ENCODE measurements around the gene DSCAM.
"Not testable (repeated sequence)": the region's sequence is repeated elsewhere in the genome, so short reads cannot be mapped to it uniquely, and the experiment has no call there.

DSCAM gene, protein sequence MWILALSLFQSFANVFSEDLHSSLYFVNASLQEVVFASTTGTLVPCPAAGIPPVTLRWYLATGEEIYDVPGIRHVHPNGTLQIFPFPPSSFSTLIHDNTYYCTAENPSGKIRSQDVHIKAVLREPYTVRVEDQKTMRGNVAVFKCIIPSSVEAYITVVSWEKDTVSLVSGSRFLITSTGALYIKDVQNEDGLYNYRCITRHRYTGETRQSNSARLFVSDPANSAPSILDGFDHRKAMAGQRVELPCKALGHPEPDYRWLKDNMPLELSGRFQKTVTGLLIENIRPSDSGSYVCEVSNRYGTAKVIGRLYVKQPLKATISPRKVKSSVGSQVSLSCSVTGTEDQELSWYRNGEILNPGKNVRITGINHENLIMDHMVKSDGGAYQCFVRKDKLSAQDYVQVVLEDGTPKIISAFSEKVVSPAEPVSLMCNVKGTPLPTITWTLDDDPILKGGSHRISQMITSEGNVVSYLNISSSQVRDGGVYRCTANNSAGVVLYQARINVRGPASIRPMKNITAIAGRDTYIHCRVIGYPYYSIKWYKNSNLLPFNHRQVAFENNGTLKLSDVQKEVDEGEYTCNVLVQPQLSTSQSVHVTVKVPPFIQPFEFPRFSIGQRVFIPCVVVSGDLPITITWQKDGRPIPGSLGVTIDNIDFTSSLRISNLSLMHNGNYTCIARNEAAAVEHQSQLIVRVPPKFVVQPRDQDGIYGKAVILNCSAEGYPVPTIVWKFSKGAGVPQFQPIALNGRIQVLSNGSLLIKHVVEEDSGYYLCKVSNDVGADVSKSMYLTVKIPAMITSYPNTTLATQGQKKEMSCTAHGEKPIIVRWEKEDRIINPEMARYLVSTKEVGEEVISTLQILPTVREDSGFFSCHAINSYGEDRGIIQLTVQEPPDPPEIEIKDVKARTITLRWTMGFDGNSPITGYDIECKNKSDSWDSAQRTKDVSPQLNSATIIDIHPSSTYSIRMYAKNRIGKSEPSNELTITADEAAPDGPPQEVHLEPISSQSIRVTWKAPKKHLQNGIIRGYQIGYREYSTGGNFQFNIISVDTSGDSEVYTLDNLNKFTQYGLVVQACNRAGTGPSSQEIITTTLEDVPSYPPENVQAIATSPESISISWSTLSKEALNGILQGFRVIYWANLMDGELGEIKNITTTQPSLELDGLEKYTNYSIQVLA (N-terminal part only)

DNA sequence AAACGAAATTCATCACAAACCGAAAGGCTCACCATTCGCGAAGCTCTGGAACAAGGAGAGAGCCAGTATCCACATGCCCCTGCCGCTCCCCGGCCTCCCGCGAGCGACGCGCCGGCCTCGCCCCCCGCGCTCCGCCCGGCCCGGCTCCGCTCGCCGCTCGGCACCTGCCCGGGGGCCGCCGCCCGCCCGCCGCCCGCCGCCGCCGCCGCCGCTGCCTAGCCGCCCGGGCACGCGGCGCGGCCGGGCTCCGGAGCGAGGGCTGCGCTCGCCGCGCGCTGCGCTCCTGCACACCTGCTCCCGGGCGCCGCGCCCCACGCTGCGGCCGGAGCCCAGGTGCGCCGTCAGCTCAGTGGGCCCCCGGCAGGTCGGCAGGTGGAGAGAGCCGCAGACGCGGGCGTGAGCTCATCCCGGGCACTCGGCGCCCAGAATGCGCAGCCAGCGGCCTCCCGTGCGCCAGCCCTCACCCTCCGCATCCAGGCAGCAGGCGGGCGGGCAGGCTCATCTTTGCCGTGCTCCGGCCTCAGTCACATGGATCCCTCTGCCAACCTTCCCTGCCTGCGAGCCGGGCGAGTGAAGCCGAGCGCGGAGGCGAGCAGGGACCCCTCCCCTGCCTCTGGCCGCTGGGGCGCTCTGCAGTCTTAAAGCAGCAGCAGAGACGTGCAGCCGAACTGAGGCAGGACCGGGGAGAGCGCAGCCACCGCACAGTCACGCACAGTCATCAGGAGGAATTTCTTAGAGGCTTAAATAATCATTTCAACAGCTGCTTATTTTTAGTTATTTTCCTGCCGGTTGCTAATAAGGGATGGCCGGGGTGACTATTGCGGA, at the start of gene DSCAM:
DSCAM (minus strand) TSS at position 572 of the 825 bp plus-strand sequence; CDS start at position 75, 497 bp downstream.
- DNase-seq (ENCODE audit: low spot score), result no peak

DNA sequence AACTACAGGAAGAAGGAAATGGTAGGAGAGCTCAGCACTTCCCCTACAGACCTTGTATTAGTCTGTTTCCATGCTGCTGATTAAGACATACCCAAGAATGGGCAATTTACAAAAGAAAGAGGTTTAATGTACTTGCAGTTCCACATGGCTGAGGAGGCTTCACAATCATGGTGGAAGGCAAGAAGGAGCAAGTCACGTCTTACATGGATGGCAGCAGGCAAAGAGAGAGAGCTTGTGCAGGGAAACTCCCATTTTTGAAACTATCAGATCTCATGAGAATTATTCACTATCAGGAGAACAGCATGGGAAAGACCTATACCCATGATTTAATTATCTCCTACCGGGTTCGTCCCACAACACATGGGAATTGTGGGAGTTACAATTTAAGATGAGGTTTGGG, 48.7 kb upstream of the DSCAM start:
- not testable (repeated sequence) for DNase-seq (ENCODE audit: low spot score)

DNA sequence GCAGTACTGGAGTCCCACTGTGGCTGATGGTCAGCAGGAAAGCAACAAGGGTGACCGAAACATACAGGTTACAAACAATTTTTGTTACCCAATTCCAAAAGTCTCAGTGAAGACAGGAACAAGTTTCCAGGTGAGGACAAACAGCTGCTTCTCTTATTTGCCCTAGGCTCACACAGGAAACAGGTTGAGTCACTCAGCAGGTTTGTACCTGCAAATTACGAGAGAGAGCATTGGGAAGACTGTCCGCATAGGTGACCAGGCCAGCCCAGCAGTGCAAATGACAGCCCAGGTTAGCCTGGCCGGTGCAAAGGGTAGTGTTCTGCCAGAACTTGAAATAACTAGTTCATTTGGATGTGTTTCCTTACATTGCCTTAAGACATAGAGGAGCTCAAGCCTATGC, 40.0 kb upstream of the DSCAM start:
- DNase-seq (ENCODE audit: low spot score), result no peak

DNA sequence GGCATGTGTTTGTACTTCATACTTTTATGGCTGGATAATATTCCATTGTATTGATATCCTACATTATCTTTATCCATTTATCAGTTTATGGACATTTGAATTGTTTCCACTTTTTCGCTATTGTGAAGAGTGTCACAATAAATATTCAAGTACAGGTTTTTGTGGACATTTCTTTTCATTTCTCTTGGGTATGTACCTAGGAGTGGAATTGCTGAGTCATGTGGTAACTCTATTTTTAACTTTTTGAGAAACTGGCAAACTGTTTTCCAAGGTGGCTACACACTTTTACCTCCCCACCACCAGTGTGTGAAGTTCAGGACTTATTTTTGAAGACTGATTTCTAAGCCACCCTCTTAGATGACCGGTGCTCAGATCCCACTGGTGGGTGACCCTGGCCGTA, 39.0 kb upstream of the DSCAM start:
- no peak for DNase-seq (ENCODE audit: low spot score)

DNA sequence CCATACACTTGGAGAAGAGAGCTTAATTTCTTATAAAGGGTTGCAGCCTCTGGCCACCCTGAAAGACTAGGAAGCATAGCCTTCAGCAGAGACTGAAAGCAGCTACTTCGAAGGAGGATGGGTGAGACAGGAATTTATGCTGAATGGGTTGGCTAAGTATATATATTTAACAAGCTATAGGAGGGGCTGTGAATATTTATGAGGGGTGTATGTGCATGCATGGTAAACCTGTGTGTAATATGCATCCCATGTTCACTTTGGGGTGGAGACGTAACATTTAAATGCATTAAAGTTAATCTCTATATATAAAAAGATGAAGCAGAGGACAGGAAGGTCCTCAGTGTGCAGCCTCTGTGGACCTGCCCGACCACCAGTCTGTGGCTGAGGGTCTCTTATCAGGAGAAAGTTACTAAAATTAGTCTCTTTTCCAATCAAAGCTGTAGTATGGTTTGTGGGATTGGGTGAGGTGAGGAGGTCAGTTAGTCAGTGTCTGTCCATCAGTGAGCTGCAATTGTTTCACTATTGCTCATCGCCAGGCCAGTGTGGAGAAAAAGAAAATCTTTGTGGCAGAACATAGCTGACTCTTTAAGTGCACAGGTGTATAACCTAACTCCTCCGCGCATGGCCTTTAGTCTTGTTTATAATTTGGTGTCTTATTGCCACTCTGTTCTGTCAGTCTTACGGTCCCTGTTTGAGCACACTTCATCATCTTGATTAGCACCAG, 35.4 kb upstream of the DSCAM start:
- no peak for DNase-seq (ENCODE audit: low spot score)

DNA sequence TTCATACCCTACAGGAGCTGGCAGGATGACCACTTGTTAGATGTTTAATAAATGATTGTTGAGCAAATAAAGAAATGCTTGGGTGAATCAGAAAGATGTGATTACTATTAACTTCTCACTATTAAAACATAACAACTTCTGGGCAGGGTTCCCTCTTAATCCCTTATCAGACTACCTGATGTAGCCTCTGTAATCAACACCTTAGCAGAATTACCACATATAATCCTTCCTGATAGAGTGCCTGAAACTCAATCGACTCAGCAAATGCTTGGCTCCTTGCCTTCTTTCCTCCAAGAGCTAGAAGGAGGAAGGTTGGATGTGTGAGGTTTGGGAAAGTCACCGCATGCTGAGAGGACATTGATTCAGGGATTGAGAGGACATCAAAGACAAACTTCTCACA, 34.8 kb upstream of the DSCAM start:
- no peak for DNase-seq (ENCODE audit: low spot score)

DNA sequence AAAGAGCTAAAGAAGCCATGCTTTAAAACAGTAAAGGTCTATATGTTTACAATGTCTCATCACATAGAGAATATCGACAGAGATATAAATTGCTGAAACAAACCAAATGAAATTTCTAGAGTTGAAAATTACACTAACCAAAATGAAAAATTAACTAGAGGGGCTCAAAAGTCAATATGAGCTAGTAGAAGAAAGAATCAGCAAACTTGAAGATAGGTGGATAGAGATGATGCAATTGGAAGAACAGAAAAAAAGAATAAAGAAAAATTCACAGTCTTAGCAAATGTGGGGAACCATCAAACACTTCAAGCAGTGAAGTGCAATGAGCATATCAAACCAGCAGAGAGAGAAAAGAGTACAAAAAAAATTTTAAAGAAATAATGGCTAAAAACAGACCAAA, 24.1 kb upstream of the DSCAM start:
- DNase-seq (ENCODE audit: low spot score), result no peak

DNA sequence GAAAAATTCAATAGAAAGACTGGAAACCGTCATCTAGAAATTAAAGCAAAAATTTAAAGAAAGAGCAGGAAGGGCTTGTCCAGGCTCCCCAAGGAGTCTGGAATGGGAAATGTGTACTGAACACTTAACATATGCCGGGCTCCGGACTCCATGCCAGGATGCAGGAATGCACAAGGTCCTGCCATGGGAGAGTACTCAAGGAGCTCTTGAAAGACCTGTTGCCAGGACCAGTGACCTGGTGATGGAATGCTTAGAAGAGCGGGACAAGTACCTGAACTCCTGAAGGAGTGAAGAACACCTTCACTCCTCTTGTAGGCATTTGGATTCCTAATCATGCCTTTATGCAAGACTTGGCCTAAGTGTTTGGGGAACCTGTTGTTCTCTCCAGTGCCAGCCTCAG, 16.9 kb upstream of the DSCAM start:
- DNase-seq (ENCODE audit: low spot score), result no peak

DNA sequence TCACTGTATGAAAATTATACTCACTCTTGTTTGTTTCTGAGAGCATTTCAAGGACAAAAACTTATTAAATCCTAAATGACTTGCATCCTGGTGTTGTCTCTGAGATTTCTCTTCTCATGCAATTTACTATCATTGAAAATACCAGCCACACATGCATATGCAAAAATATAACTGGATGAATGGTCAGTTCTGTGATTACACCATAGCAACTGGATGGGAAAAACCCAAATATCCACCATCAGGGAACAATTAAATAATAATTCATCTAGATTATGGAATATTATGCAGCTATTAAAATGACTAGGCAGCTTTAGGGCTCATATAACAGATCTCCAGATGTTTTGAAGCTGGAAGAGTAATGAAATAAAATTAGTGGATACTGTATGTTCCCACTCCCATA, 11.6 kb upstream of the DSCAM start:
- DNase-seq (ENCODE audit: low spot score), result no peak

DNA sequence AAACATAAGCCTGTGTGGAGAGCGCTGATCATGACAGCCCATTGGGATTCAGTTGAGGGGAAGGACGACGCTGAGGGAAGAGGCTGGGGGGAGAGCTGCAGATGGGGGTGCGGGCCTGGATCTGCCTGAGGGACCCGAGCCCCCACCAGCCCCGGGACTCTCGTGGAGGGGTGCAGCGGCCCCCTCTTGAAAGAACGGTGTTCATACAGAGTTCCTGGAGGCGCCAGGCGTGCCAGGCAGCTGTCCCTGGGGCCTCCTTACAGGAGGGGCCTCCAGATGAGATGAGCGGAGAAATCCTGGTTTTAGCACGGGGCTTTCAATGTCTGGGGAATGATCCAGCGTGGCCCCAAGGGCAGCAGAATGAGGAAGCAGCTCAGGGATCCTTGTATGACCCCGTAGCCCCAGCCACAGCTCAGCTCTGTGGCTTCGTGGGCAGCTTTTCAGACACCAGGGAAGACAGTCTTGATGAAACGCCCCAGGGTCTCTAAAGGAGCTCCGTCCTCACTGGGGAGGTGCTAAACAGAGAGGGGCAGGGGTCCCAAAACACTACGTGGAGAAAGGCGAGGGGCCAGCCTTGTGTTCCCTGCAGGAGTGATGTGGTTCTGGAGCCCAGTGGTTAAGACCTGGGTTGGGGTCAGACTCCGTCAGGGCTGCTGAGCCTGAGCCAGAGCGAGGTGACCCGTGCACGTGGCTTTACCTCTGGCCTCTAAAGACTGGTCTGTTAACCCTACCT, 7.2 kb upstream of the DSCAM start:
- no peak for DNase-seq (ENCODE audit: low spot score)

DNA sequence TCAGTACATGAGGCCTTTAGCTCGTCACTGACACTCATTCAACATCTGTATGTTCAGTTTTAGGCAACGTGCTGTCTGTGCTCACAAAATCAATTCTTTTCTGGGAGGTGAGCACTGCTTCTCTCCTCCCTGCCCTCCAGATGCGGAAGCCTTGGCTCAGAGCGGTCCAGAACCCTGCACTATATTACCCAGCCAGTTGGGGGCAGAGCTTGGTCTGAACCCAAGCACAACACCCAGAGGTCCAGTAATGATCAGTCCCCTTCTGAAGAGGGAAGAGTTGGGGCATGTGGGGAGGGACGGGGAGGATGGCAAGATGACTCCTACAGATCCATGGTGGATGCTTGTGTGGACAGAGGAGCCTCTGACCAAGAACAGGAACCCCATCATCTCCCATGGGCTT, 5.6 kb upstream of the DSCAM start:
- no peak for DNase-seq (ENCODE audit: low spot score)

DNA sequence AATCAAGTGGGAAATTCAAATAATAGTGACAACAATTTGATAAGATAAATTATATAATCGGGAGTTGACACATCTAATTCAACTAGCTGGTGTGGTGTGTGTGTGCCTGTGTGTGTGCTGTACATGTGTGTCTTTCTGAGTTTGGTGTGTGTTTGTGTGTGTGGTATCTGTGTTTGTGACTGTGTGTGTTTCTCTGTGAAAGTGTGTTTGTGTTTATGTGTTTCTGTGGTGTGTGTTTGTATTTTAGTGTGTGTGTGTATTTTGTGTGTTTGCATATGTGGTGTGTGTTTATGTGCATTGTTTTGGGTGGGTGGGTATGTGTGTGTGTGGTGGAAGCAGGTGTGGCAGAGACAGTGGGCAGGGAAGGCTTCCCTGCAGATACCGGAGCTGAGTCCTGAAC, 4.8 kb upstream of the DSCAM start:
- DNase-seq (ENCODE audit: low spot score), result no peak

DNA sequence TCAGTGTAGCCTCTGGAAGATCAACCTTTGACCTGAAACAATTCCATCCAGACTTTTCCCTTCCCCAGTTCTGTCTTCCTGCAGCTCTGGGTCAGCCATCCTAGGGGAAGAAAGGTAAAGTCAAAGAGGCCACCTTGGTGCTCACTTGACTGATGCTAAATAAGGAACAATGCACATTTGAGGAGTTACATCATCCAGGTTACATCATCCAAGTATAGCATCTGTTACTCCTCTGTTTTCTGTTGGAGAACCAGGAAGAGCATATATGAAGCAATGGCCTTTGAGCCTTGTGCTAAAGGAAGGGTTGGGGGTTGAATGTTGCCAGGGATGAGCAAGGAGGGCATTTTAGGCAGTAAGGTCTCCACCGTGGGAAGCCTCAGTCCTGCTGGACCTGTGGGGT, 3.1 kb upstream of the DSCAM start:
- no peak for DNase-seq (ENCODE audit: low spot score)

DNA sequence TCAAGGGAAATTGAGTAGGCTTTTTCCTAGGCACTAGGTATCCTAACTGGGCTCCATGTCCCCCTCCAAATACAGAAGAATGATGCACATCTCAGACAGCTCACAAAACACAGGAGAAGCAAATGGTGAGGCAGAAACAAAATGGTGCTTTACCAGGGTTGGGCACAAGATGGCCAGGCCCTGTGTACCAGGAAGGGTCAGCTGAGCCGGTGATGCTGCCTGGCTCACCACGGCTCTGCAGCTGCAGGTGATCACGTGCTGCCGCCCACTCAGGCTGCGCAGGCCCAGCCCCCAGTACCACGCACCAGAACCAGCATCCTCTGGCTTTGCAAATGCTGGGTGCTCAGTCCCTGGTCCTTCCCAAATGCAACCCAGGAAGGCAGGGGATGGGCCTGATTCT, 993 bp upstream of the DSCAM start:
- DNase-seq (ENCODE audit: low spot score), result no peak

DNA sequence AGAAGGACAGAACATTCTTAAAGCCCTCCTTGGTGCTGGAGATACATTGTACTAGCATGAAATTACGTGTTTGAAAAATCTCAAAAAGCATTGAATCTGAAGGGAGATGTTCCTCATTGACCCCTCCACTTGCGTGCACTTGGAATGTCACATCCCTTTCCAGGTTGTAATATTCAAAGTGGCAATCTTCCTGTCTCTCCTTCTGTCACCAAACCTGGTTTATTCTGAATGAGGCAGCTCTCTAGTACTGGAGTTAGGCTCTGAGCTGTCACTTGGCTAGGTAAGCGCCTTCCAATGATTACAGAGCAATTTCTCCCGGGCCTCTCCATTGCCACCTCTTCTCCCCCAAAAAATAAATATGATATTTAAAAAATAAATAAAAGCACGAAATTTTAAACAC, 855 bp downstream of the DSCAM start:
- DNase-seq (ENCODE audit: low spot score), result no peak

DNA sequence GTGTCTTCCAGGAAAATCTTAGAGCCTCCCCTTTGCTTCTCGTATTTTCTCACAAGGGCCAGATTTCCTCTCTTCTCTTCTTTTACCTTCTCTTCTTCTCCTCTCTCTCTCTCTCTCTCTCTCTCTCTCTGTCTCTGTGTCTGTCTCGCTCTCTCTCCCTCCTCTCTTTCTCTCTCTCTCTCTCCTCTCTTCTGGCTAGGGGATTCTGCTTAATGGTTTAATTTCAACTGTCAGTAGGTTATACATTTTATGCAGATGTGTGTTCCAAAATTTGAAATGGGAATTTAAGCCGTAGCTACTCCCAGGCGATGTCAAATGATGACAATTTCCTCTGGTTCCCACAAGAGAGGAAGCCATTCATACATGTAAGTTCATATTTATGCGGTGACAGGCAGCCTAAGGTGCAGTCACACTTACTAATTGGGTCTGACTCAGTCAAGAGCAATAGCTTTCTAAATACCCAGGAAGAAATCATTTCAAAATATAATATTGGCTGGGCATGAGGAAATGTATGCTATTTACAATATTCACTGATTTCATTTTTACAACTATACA, 1.4 kb downstream of the DSCAM start:
- peak; percentile 23 for DNase-seq (ENCODE audit: low spot score)

DNA sequence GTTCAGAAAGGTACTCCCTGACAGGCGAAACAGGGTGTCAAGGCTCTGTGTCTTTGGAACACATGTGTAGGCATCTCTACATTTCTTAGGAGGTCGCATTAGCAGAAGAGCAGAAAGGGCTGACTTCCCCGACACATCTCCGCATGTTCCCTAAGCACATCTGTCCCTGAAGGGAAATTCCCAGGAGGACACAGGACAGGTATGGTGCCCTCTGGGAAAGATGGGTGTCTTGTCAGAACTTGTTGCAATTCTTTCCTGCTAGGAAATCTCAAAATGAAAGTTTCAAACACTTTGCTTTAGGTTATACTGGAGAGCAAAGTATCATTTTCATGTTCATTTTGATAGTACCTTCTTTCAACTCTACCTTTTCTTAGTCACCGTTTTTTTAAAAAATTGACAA, 2.0 kb downstream of the DSCAM start:
- no peak for DNase-seq (ENCODE audit: low spot score)

DNA sequence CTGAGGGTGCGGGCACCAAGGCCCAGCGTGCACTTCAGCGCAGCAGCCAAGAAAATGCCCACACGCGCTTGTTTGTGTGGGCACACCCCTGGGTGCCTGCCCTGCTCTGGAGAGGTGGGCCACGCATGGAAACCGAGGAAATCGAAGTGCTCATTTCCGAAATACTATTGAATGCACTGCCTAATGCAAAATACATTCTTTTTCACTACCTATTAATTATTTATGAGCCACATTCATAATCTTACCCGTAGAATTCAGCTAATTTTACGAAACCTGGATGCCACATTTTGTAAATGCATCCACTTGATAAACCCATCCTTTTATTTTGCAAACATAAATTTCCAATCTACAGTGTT, 4.8 kb downstream of the DSCAM start:
- DNase-seq (ENCODE audit: low spot score), result no peak

DNA sequence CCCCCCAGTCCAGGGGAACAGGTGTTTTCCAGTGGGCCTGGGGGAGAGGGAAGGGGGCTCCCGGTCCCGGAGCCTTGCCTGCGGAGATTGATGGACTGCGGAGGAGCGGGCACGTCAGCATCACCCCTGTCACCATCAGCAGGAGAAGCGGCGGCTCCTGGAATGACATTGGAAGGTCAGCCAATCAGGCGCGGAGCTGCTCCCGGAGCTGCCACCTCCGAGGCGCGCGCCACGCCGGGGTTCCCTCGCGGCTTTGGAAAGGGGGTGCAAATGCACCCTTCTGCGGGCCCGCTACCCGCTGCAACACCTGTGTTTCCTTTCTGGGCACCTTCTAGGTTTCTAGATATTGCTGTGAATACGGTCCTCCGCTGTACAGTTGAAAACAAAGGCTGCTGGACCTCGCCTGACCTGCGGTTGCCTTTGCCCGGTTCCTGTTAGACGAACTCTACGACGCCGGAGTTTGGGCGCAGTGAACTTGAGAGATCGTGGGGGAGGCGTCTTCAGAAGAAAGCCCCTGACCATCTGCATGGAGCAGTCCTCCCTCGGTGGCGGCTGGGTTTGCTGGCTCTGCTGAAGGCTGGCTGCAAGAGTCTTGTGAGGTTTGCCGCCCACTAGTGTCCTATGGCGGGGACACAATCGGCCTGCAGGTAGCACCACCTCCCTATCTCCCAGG, 5.3 kb downstream of the DSCAM start:
- DNase-seq (ENCODE audit: low spot score), result no peak

Data from AG08396 (cell line).